ENCODE results near the gene LCNL1.
A peak's percentile ranks its signal among the peaks of the same experiment; 100 is the strongest.
"Not testable (repeated sequence)": the region's sequence is repeated elsewhere in the genome, so short reads cannot be mapped to it uniquely, and the experiment has no call there.

Gene LCNL1

GRCh38 chr9:136994180-136994887, 11.5 kb downstream of the LCNL1 start:
- DNase-seq (ENCODE audit: low spot score) = no peak

- no peak for DNase-seq (ENCODE audit: low spot score)
These were observed 12.1 kb downstream of the LCNL1 start for GRCh38 chr9:136994888-136995230.

GRCh38 chr9:136995362-136995761, 12.6 kb downstream of the LCNL1 start:
- DNase-seq (ENCODE audit: low spot score) = no peak

- DNase-seq (ENCODE audit: low spot score) = peak; percentile 13
These were observed 13.0 kb downstream of the LCNL1 start for GRCh38 chr9:136995772-136996311.

GRCh38 chr9:136996361-136997292, 13.8 kb downstream of the LCNL1 start, which contains the start of gene CLIC3:
TSS of gene CLIC3 (minus strand) at chr9:136996568. CDS start at chr9:136996543, 25 bp downstream.
- peak; percentile 64 for DNase-seq (ENCODE audit: low spot score)

GRCh38 chr9:136997371-136997770, 14.6 kb downstream of the LCNL1 start:
- DNase-seq (ENCODE audit: low spot score) = no peak

GRCh38 chr9:136997830-136998234, 15.0 kb downstream of the LCNL1 start:
- no peak for DNase-seq (ENCODE audit: low spot score)

GRCh38 chr9:137000177-137000930, 17.6 kb downstream of the LCNL1 start:
- DNase-seq (ENCODE audit: low spot score) = no peak

GRCh38 chr9:137001857-137002645, 19.3 kb downstream of the LCNL1 start:
- no peak for DNase-seq (ENCODE audit: low spot score)

GRCh38 chr9:137002646-137003041, 19.9 kb downstream of the LCNL1 start:
- DNase-seq (ENCODE audit: low spot score) = no peak

GRCh38 chr9:137004285-137004684, 21.5 kb downstream of the LCNL1 start:
- not testable (repeated sequence) for DNase-seq (ENCODE audit: low spot score)

- DNase-seq (ENCODE audit: low spot score) = no peak
These were observed 23.6 kb downstream of the LCNL1 start for GRCh38 chr9:137006116-137007003.

- DNase-seq (ENCODE audit: low spot score) = no peak
These were observed 24.5 kb downstream of the LCNL1 start for GRCh38 chr9:137007108-137007815.

- no peak for DNase-seq (ENCODE audit: low spot score)
These were observed 25.1 kb downstream of the LCNL1 start for GRCh38 chr9:137007816-137008270.

- no peak for DNase-seq (ENCODE audit: low spot score)
These were observed 25.5 kb downstream of the LCNL1 start for GRCh38 chr9:137008312-137008711.

- no peak for DNase-seq (ENCODE audit: low spot score)
These were observed 26.4 kb downstream of the LCNL1 start for GRCh38 chr9:137009217-137009616.

GRCh38 chr9:137009938-137010732, 27.3 kb downstream of the LCNL1 start:
- DNase-seq (ENCODE audit: low spot score) = no peak

- no peak for DNase-seq (ENCODE audit: low spot score)
These were observed 28.4 kb downstream of the LCNL1 start for GRCh38 chr9:137011156-137011555.

Measured in LoVo (cell line).